ENCODE measurements around the gene SHLD1.
"Not testable (repeated sequence)": the region's sequence is repeated elsewhere in the genome, so short reads cannot be mapped to it uniquely, and the experiment has no call there.

The SHLD1 gene

DNA sequence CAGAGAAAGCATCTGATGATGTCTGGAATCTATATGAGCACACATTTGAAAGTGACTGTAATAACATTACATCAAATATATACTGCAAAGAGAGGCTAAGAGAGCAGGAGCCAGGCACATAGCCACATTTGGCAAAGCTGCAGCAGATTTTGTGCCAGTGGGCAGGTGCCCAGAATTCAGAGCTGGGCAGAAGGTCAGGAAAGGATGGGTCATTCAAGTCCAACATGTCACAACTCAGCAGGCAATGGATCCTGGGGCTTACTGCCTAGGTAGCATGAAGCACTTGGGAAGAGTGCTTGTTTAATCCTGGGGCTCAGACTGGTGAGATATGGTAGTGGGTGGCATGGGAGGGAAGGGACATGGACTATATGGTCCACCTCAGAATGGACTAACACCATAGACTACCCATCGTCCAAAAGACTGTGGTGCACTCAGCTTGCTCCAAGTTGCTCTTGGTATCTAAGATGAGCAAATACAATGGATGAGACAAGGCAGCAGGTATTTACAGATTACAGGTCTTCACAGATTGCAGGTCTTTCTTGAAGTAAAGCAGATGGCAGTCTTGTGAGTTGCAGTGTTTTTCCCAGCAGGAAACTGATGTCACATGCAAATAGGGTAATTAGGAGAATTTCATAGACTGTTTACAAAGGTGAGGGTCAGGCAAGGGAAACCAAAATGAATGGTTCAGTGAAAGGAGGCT is 31.2 kb upstream of the SHLD1 start:
- H3K27ac ChIP-seq (ENCODE audit: insufficient read depth, low read length, poor library complexity, severe bottlenecking) = no peak overlapping the region
- no peaks in the 10 kb centered on the region for H3K36me3 ChIP-seq (ENCODE audit: control insufficient read depth, insufficient read depth, low read length)
- H3K4me3 ChIP-seq (ENCODE audit: insufficient read depth, low read depth, low read length, poor library complexity, severe bottlenecking) = no peak overlapping the region
- H3K4me1 ChIP-seq (ENCODE audit: control insufficient read depth, insufficient read depth, low read length, poor library complexity, severe bottlenecking) = peaks cover 12% of the 10 kb centered on the region
- peaks cover 3% of the 10 kb centered on the region for H3K9me3 ChIP-seq (ENCODE audit: control insufficient read depth, low read length)
- no peak for DNase-seq
- no peaks in the 10 kb centered on the region for H3K27me3 ChIP-seq (replicated peaks; ENCODE audit: control insufficient read depth, insufficient read depth, low read length, poor library complexity, severe bottlenecking)

DNA sequence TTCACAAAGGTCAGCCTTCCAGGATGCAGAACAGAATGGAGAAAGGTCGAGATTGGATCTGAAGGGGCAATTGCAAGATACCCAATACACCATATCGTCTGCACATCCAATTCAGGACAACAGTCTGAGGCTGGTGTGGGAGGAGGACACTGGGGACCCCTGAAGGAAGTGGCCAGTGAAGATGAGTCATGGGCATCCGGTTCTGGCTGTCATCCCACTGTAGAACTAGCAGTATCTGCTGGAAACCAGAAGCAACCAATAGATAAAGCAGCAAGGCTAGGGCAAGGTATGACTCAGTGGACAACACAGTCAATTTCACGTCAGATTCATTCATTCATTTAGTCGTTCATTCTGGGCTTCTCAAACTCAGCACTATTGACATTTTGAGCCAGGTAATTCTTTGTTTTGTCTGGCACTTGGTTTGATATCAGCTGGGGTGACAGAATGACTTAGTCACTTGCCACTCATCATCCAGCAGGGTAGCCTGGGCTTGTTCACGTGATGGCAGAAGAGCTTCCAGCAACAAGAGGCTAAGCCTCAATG is 30.3 kb upstream of the SHLD1 start:
- Histone ChIP-seq H3K4me1 (ENCODE audit: control insufficient read depth, insufficient read depth, low read length, poor library complexity, severe bottlenecking) (peaks cover 5% of the 10 kb centered on the region), H3K27me3 (replicated peaks; ENCODE audit: control insufficient read depth, insufficient read depth, low read length, poor library complexity, severe bottlenecking) (no peaks in the 10 kb centered on the region), H3K9me3 (ENCODE audit: control insufficient read depth, low read length) (peaks cover 3% of the 10 kb centered on the region), H3K4me3 (ENCODE audit: insufficient read depth, low read depth, low read length, poor library complexity, severe bottlenecking) (no peak overlapping the region), H3K27ac (ENCODE audit: insufficient read depth, low read length, poor library complexity, severe bottlenecking) (no peak overlapping the region), H3K36me3 (ENCODE audit: control insufficient read depth, insufficient read depth, low read length) (no peaks in the 10 kb centered on the region)
- DNase-seq = no peak

DNA sequence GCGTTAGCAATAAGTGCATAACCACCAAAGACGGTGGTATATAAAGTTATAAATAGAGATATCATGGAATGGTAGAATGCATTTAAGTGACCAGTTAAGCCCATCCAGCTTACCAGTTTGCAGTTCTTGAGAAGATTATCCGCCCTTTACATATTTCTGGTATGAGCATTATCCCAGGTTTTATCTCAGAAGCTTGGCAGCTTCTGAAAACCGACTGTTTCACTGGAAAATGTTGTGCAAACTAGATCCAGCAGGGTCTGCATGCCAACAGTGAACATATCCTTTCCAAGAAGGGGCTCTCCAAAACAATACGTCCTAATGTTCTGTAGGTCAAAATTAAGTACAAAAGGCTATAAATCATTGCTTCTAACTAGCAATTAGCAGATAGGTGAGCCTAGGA is 29.5 kb upstream of the SHLD1 start:
- H3K9me3 ChIP-seq (ENCODE audit: control insufficient read depth, low read length) = no peaks in the 10 kb centered on the region
- no peaks in the 10 kb centered on the region for H3K27me3 ChIP-seq (replicated peaks; ENCODE audit: control insufficient read depth, insufficient read depth, low read length, poor library complexity, severe bottlenecking)
- no peaks in the 10 kb centered on the region for H3K36me3 ChIP-seq (ENCODE audit: control insufficient read depth, insufficient read depth, low read length)
- no peak overlapping the region for H3K4me3 ChIP-seq (ENCODE audit: insufficient read depth, low read depth, low read length, poor library complexity, severe bottlenecking)
- H3K27ac ChIP-seq (ENCODE audit: insufficient read depth, low read length, poor library complexity, severe bottlenecking) = no peak overlapping the region
- no peaks in the 10 kb centered on the region for H3K4me1 ChIP-seq (ENCODE audit: control insufficient read depth, insufficient read depth, low read length, poor library complexity, severe bottlenecking)
- DNase-seq = no peak

- H3K36me3 ChIP-seq (ENCODE audit: control insufficient read depth, insufficient read depth, low read length); H3K4me1 ChIP-seq (ENCODE audit: control insufficient read depth, insufficient read depth, low read length, poor library complexity, severe bottlenecking); H3K27ac ChIP-seq (ENCODE audit: insufficient read depth, low read length, poor library complexity, severe bottlenecking); H3K9me3 ChIP-seq (ENCODE audit: control insufficient read depth, low read length); H3K27me3 ChIP-seq (replicated peaks; ENCODE audit: control insufficient read depth, insufficient read depth, low read length, poor library complexity, severe bottlenecking); DNase-seq; H3K4me3 ChIP-seq (ENCODE audit: insufficient read depth, low read depth, low read length, poor library complexity, severe bottlenecking): not testable (repeated sequence)
Observed at GRCh38 chr20:5721356-5721755, 28.8 kb upstream of the SHLD1 start.

GRCh38 chr20:5722927-5723326 is 27.3 kb upstream of the SHLD1 start:
- Histone ChIP-seq H3K27me3 (replicated peaks; ENCODE audit: control insufficient read depth, insufficient read depth, low read length, poor library complexity, severe bottlenecking) (no peaks in the 10 kb centered on the region), H3K4me1 (ENCODE audit: control insufficient read depth, insufficient read depth, low read length, poor library complexity, severe bottlenecking) (no peaks in the 10 kb centered on the region), H3K9me3 (ENCODE audit: control insufficient read depth, low read length) (no peaks in the 10 kb centered on the region), H3K36me3 (ENCODE audit: control insufficient read depth, insufficient read depth, low read length) (no peaks in the 10 kb centered on the region), H3K4me3 (ENCODE audit: insufficient read depth, low read depth, low read length, poor library complexity, severe bottlenecking) (no peak overlapping the region), H3K27ac (ENCODE audit: insufficient read depth, low read length, poor library complexity, severe bottlenecking) (no peak overlapping the region)
- no peak for DNase-seq

DNA sequence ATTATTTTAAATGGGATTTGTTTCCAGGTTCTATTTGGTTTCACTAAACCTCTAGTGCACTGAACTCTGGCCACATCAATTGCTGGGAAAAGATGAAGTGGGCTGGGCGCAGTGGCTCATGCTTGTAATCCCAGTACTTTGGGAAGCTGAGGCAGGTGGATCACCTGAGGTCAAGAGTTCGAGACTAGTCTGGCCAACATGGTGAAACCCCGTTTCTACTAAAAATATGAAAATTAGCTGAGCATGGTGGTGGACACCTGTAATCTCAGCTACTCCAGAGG is 25.1 kb upstream of the SHLD1 start:
- not testable (repeated sequence) for H3K9me3 ChIP-seq (ENCODE audit: control insufficient read depth, low read length); H3K4me3 ChIP-seq (ENCODE audit: insufficient read depth, low read depth, low read length, poor library complexity, severe bottlenecking); H3K27me3 ChIP-seq (replicated peaks; ENCODE audit: control insufficient read depth, insufficient read depth, low read length, poor library complexity, severe bottlenecking); H3K27ac ChIP-seq (ENCODE audit: insufficient read depth, low read length, poor library complexity, severe bottlenecking); H3K4me1 ChIP-seq (ENCODE audit: control insufficient read depth, insufficient read depth, low read length, poor library complexity, severe bottlenecking); H3K36me3 ChIP-seq (ENCODE audit: control insufficient read depth, insufficient read depth, low read length); DNase-seq

- H3K9me3 ChIP-seq (ENCODE audit: control insufficient read depth, low read length) = no peaks in the 10 kb centered on the region
- no peak overlapping the region for H3K27ac ChIP-seq (ENCODE audit: insufficient read depth, low read length, poor library complexity, severe bottlenecking)
- H3K27me3 ChIP-seq (replicated peaks; ENCODE audit: control insufficient read depth, insufficient read depth, low read length, poor library complexity, severe bottlenecking) = no peaks in the 10 kb centered on the region
- H3K4me3 ChIP-seq (ENCODE audit: insufficient read depth, low read depth, low read length, poor library complexity, severe bottlenecking) = no peak overlapping the region
- no peak for DNase-seq
- H3K4me1 ChIP-seq (ENCODE audit: control insufficient read depth, insufficient read depth, low read length, poor library complexity, severe bottlenecking) = no peaks in the 10 kb centered on the region
- no peaks in the 10 kb centered on the region for H3K36me3 ChIP-seq (ENCODE audit: control insufficient read depth, insufficient read depth, low read length)
Observed at GRCh38 chr20:5727018-5727515, 23.1 kb upstream of the SHLD1 start.

DNA sequence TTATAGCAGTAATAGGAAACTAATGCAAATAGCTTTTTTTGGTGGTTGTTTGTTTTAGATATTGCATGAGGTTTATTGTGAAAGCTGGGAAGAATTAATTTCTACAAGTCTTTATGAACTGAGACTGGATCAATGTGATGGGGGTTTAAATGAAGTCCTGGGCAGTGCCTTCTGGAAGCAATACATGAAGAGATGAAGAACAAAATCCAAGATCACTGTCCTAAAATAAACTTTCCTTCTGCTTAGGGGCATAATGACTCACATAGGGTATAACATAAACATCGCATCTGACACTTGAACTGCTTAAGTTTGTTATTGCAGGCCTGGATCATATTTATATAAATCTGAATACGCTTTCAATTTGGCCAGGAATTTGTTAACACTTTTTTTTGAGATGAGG is 20.9 kb upstream of the SHLD1 start:
- H3K9me3 ChIP-seq (ENCODE audit: control insufficient read depth, low read length) = no peaks in the 10 kb centered on the region
- no peaks in the 10 kb centered on the region for H3K27me3 ChIP-seq (replicated peaks; ENCODE audit: control insufficient read depth, insufficient read depth, low read length, poor library complexity, severe bottlenecking)
- H3K4me3 ChIP-seq (ENCODE audit: insufficient read depth, low read depth, low read length, poor library complexity, severe bottlenecking) = no peak overlapping the region
- H3K36me3 ChIP-seq (ENCODE audit: control insufficient read depth, insufficient read depth, low read length) = no peaks in the 10 kb centered on the region
- DNase-seq = no peak
- no peak overlapping the region for H3K27ac ChIP-seq (ENCODE audit: insufficient read depth, low read length, poor library complexity, severe bottlenecking)
- H3K4me1 ChIP-seq (ENCODE audit: control insufficient read depth, insufficient read depth, low read length, poor library complexity, severe bottlenecking) = no peaks in the 10 kb centered on the region

DNA sequence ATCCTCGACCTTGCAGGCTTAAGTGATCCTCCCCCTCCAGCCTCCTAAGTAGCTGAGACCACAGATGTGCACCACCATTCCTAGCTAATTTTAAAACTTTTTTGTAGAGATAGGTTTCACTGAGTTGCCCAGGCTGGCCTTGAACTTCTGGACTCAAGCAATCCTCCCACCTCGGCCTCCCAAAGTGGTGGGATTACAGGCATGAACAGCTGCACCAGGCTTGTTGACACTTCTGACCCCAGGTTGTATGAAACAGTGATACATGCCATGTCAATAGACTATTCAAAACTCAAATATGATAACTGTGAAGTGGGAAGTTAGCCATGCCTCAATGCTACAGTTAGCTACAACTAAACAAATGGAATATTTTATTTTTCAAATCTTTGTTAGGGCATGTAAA is 20.1 kb upstream of the SHLD1 start:
- DNase-seq = no peak
- Histone ChIP-seq H3K4me1 (ENCODE audit: control insufficient read depth, insufficient read depth, low read length, poor library complexity, severe bottlenecking) (no peaks in the 10 kb centered on the region), H3K36me3 (ENCODE audit: control insufficient read depth, insufficient read depth, low read length) (no peaks in the 10 kb centered on the region), H3K27me3 (replicated peaks; ENCODE audit: control insufficient read depth, insufficient read depth, low read length, poor library complexity, severe bottlenecking) (no peaks in the 10 kb centered on the region), H3K27ac (ENCODE audit: insufficient read depth, low read length, poor library complexity, severe bottlenecking) (no peak overlapping the region), H3K4me3 (ENCODE audit: insufficient read depth, low read depth, low read length, poor library complexity, severe bottlenecking) (no peak overlapping the region), H3K9me3 (ENCODE audit: control insufficient read depth, low read length) (no peaks in the 10 kb centered on the region)

DNA sequence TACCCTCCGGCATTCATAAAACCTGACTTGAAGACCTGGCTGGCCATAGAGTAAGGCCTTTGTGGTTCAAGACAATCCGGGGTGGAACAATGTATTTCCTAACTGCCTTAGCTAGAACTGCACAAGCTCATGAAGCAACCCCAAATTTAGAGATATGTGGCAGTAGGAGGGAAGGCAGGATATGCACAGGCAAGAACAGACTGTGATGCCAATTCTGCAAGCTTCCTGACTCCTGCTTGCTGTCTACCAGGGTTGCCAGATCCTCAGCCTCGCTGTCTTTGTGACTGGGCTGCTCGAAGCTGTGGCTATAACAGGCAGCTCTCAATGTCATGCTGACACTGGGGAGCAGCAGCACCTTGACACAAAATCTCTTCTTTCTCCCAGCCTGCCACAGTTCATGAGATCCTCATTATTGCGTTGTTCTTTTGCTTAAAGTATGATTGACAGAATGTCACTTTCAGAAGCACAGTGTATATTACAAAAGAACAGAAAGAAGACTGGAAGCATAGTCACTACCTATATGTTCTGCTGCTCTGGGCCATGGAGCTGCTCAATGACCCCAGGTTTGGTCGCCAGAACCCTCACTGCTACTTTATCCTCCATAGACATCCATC is 18.3 kb upstream of the SHLD1 start:
- no peaks in the 10 kb centered on the region for H3K9me3 ChIP-seq (ENCODE audit: control insufficient read depth, low read length)
- no peak overlapping the region for H3K4me3 ChIP-seq (ENCODE audit: insufficient read depth, low read depth, low read length, poor library complexity, severe bottlenecking)
- no peaks in the 10 kb centered on the region for H3K27me3 ChIP-seq (replicated peaks; ENCODE audit: control insufficient read depth, insufficient read depth, low read length, poor library complexity, severe bottlenecking)
- H3K27ac ChIP-seq (ENCODE audit: insufficient read depth, low read length, poor library complexity, severe bottlenecking) = no peak overlapping the region
- H3K36me3 ChIP-seq (ENCODE audit: control insufficient read depth, insufficient read depth, low read length) = no peaks in the 10 kb centered on the region
- no peak for DNase-seq
- H3K4me1 ChIP-seq (ENCODE audit: control insufficient read depth, insufficient read depth, low read length, poor library complexity, severe bottlenecking) = peaks cover 2% of the 10 kb centered on the region
